ENCODE measurements around the gene FST.

Gene FST

GRCh38 chr5:53488195-53488722, 7.8 kb downstream of the FST start:
- Histone ChIP-seq H3K4me3 (ENCODE audit: severe bottlenecking) (no peak overlapping the region), H3K27me3 (ENCODE audit: insufficient read depth, poor library complexity, severe bottlenecking) (no peaks in the 10 kb centered on the region), H3K4me1 (ENCODE audit: insufficient read depth, poor library complexity, severe bottlenecking) (peaks cover 14% of the 10 kb centered on the region), H3K27ac (ENCODE audit: poor library complexity, severe bottlenecking) (no peak overlapping the region), H3K36me3 (ENCODE audit: low read depth) (peaks cover 37% of the 10 kb centered on the region), H3K9me3 (ENCODE audit: severe bottlenecking) (no peaks in the 10 kb centered on the region)
- ATAC-seq (ENCODE audit: low read depth) (peak; percentile 8; the same call in 2 of the 3 replicates), DNase-seq (ENCODE audit: low spot score) (no peak)
- TF ChIP-seq CTCF (IDR thresholded peaks at IDR 0.05; ENCODE audit: poor library complexity, severe bottlenecking), result no peak

GRCh38 chr5:53490747-53491146, 10.3 kb downstream of the FST start:
- no peak for TF ChIP-seq CTCF (IDR thresholded peaks at IDR 0.05; ENCODE audit: poor library complexity, severe bottlenecking)
- ATAC-seq (ENCODE audit: low read depth), result peak; percentile 63
- peak overlapping the region; percentile 38 for H3K27ac ChIP-seq (ENCODE audit: poor library complexity, severe bottlenecking)

GRCh38 chr5:53501054-53501453, 20.6 kb downstream of the FST start:
- no peak for DNase-seq (ENCODE audit: low spot score)
- Histone ChIP-seq H3K36me3 (ENCODE audit: low read depth) (no peaks in the 10 kb centered on the region), H3K9me3 (ENCODE audit: severe bottlenecking) (no peaks in the 10 kb centered on the region), H3K27ac (ENCODE audit: poor library complexity, severe bottlenecking) (no peak overlapping the region), H3K27me3 (ENCODE audit: insufficient read depth, poor library complexity, severe bottlenecking) (no peaks in the 10 kb centered on the region), H3K4me3 (ENCODE audit: severe bottlenecking) (no peak overlapping the region), H3K4me1 (ENCODE audit: insufficient read depth, poor library complexity, severe bottlenecking) (no peaks in the 10 kb centered on the region)
- no peak for TF ChIP-seq CTCF (IDR thresholded peaks at IDR 0.05; ENCODE audit: poor library complexity, severe bottlenecking)
- no peak for ATAC-seq (ENCODE audit: low read depth)

More at GRCh38 chr5:53490747-53491146, 10.3 kb downstream of the FST start:
- H3K27me3 ChIP-seq (ENCODE audit: insufficient read depth, poor library complexity, severe bottlenecking), result no peaks in the 10 kb centered on the region
- no peak overlapping the region for H3K4me3 ChIP-seq (ENCODE audit: severe bottlenecking)
- DNase-seq (ENCODE audit: low spot score), result peak; percentile 65
- H3K9me3 ChIP-seq (ENCODE audit: severe bottlenecking), result no peaks in the 10 kb centered on the region
- peaks cover 14% of the 10 kb centered on the region for H3K4me1 ChIP-seq (ENCODE audit: insufficient read depth, poor library complexity, severe bottlenecking)
- peaks cover 13% of the 10 kb centered on the region for H3K36me3 ChIP-seq (ENCODE audit: low read depth)

GRCh38 chr5:53503562-53504218, 23.3 kb downstream of the FST start:
- Histone ChIP-seq H3K4me3 (ENCODE audit: severe bottlenecking) (no peak overlapping the region), H3K4me1 (ENCODE audit: insufficient read depth, poor library complexity, severe bottlenecking) (no peaks in the 10 kb centered on the region), H3K27me3 (ENCODE audit: insufficient read depth, poor library complexity, severe bottlenecking) (no peaks in the 10 kb centered on the region), H3K36me3 (ENCODE audit: low read depth) (no peaks in the 10 kb centered on the region), H3K27ac (ENCODE audit: poor library complexity, severe bottlenecking) (no peak overlapping the region), H3K9me3 (ENCODE audit: severe bottlenecking) (peaks cover 4% of the 10 kb centered on the region)
- 0 out of 3 replicates have a peak, but pooled peaks have one; percentile 29 for ATAC-seq (ENCODE audit: low read depth)
- TF ChIP-seq CTCF (IDR thresholded peaks at IDR 0.05; ENCODE audit: poor library complexity, severe bottlenecking), result no peak
- DNase-seq (ENCODE audit: low spot score), result no peak

GRCh38 chr5:53507013-53507412, 26.6 kb downstream of the FST start:
- ATAC-seq (ENCODE audit: low read depth) (no peak), DNase-seq (ENCODE audit: low spot score) (no peak)
- H3K4me1 ChIP-seq (ENCODE audit: insufficient read depth, poor library complexity, severe bottlenecking), result no peaks in the 10 kb centered on the region
- no peak overlapping the region for H3K27ac ChIP-seq (ENCODE audit: poor library complexity, severe bottlenecking)
- peaks cover 6% of the 10 kb centered on the region for H3K9me3 ChIP-seq (ENCODE audit: severe bottlenecking)
- TF ChIP-seq CTCF (IDR thresholded peaks at IDR 0.05; ENCODE audit: poor library complexity, severe bottlenecking), result no peak
- H3K4me3 ChIP-seq (ENCODE audit: severe bottlenecking), result no peak overlapping the region
- H3K27me3 ChIP-seq (ENCODE audit: insufficient read depth, poor library complexity, severe bottlenecking), result no peaks in the 10 kb centered on the region
- no peaks in the 10 kb centered on the region for H3K36me3 ChIP-seq (ENCODE audit: low read depth)

Data from RWPE2 (cell line).